Measurements from ENCODE around the gene SCAMP2.
A peak's percentile ranks its signal among the peaks of the same experiment; 100 is the strongest.

SCAMP2 gene

DNA sequence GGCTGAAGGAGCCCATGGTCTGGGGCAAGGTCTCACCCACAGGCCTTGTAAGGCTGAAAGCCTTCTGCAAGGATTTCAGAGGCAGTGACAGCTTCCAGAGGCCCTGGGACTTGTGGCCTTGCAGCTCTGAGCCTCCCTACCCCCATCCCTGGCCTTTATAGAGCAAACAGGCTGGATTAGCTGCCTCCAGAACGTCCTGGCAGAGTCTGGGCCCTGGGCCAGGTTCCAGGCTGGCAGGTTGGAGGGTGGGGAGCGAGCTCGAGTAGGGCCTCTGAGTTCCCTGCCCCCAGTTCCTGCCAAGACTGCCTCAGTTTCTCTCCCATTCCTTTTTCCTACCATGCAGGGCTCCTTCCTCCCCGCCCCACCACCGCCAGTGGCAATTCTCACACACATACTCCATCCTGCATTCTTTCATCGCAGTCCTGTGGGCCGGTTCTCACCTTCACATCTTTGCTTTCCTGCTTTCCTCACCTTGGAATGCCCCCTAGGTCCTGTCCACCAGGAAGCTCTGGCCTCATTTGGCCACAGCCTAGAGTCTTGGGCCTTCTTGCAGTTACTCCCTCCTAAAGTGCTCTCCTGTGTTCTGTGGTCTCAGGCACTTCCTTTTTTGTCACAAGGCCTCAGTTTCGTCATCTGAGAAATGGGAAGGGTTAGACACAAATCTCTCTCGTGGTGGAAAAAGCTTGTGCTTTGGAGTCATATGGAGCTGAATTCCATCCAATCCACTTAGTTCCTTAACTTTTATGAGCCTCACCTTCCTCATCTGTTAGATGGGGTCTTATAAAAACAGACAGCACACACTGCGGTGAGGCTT, 57.8 kb downstream of the SCAMP2 start:
- DNase-seq, result no peak

DNA sequence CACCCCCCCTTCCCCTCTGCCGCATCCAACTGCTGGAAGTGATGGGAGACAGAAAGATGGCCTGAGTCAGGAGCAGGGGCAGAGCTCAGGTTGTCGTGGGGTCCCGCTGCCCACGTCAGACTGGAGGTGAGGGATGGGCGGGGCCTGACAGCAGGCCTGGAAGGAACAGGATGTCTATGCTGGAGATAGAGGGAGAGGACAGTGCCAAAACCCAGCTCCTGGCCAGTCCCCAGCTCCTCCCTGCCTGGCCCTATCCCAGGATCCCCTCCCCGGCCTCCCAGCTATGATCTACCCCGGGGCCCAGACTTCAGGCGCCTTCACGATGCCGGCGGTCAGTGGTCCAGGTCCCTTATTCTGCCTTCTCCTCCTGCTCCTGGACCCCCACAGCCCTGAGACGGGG, 60.6 kb downstream of the SCAMP2 start, which contains the start of gene LMAN1L:
LMAN1L (plus strand) TSS at position 303 of the 400 bp plus-strand sequence; CDS start at position 323, 20 bp downstream.
- DNase-seq, result no peak

DNA sequence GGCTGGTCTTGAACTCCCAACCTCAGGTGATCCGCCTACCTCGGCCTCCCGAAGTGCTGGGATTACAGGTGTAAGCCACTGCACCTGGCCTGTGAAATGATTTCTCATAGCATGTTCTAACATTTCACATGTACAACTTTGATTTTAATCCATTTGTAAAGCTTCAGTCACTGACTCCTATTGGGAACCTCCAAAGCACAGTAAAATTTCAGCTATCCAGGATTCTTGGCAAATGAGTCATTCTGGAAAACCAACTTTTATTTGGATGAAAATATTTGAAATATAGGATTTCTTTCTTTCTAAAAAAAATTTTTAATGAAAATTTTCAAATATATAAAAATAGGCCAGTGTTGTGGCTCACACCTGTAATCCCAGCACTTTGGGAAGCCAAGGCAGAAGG, 63.2 kb downstream of the SCAMP2 start:
- DNase-seq, result no peak

DNA sequence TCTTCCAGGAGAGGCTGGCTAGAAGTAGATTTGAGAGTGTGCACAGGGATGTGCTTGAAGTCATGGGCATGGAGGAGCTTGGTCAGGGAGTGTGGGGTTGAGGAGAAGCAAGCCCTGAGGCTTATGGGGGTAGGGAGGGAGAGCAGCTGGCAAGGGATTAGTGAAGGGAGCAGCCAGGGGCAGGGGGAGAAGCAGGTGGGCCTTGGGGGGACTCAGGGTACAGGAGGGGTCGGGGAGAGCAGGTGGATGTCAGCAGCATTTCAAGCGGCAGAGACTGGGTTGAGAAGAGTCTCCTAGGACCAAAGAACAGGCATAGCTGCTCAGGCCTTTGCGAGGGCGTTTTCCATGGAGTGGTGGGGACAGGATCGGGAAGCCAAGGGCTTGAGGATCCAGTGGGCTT, 63.9 kb downstream of the SCAMP2 start:
- no peak for DNase-seq

DNA sequence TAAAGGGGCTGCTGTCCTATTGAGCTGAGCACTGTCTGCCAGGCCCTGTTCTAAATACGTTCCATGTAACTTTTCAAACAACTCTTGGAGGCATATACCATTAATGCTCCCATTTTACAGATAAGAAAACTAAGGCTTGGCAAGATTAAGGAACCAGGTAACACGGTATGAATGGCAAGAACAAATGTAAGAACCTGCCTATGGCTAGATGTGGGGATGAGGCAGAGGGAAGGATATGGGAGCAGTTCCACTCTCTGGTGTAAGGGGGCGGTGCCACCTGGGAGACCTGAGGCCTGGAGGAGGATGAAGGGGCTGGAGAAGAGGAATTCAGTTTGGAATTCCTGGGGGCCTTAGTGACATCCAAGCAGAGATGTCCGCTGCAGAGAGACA, 64.3 kb downstream of the SCAMP2 start:
- no peak for DNase-seq

DNA sequence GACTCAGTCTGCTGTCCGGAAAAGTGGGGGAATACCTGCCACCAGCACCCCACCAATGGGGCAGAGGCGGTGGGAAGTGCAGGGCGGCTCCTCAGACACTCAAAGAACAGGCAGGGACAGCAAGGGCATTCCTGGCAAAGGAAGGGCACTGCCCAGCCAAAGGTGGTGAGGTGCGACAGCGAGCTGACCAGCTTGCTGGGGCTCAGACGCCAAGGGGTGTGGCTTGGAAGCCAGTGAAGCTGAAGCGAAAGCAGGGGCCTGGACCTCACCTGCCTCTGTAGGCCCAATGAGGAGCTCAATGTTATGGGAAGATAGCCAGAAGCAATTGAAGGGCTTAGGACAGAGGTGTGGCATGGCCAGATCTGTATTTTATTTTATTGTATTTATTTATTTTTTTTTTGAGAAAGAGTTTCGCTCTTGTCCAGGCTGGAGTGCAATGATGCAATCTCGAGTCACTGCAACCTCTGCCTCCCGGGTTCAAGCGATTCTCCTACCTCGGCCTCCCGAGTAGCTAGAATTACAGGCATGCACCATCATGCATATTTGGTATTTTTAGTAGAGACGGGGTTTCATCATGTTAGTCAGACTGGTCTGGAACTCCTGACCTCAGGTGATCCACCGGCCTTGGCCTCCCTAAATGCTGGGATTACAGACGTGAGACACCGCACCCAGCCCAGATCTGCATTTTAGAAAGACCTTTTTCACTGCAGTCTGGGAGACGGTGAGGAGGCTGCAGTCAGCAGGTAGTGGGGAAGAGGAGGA, 64.9 kb downstream of the SCAMP2 start:
- no peak for DNase-seq

DNA sequence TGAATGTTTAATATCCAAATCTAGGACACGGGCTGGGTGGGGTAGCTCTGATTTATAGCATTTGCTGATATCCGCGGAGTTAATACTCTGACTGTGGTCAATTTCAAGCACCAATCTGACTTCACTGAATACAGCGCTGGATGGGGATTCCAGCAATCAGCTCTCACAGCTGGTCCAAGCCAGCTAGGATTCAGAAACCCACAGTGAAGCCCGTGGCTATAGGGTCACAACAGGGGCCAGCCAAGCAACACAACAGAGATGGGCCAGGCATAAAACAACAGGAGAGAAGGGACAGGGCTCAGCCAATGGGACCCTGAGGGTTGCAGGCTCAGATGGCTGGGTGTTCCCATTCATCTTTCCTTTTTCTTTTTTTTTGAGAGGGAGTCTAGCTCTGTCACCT, 65.9 kb downstream of the SCAMP2 start:
- no peak for DNase-seq

DNA sequence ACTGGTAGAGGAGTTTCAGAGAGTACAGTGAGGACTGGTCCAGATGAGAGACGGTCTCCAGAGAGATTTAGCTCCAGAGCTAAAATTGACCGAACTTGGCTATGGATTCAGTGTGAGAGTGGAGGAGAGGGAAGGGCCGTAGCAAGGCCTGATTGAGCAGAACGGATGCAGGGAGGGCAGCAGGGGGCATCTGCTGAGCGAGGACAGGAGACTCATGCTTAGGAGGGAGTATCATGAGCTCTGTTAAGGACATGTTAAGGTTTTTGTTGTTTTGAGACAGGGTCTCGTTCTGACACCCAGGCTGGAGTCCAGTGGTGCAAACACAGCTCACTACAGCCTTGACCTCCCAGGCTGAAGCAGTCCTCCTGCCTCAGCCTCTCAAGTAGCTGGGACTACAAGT, 68.2 kb downstream of the SCAMP2 start:
- no peak for DNase-seq

DNA sequence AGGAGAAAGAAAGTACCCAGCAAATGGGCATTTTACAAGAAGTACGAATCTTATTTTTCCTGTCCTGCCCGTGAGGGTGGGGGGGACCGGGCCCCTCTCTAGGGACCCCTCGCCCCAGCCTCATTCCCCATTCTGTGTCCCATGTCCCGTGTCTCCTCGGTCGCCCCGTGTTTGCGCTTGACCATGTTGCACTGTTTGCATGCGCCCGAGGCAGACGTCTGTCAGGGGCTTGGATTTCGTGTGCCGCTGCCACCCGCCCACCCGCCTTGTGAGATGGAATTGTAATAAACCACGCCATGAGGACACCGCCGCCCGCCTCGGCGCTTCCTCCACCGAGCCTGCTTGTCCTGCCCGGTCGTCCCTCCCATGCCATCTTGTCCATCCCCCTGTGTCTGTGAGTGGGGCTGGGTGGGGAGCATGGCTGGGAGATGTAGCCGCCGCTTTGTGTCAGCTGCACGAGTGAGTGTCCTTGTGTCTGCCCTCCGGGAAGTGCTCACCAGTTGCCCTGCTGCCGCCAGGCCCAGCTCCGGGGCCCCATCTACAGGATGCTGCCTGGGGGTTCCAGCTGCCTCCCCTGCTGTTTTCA, 70.2 kb downstream of the SCAMP2 start:
- DNase-seq, result no peak

DNA sequence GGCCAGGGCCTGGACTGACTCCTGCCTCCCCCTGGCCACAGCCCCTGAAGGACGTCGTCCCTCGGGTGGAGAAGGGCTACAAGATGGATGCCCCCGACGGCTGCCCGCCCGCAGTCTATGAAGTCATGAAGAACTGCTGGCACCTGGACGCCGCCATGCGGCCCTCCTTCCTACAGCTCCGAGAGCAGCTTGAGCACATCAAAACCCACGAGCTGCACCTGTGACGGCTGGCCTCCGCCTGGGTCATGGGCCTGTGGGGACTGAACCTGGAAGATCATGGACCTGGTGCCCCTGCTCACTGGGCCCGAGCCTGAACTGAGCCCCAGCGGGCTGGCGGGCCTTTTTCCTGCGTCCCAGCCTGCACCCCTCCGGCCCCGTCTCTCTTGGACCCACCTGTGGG, 70.9 kb downstream of the SCAMP2 start:
- no peak for DNase-seq

DNA sequence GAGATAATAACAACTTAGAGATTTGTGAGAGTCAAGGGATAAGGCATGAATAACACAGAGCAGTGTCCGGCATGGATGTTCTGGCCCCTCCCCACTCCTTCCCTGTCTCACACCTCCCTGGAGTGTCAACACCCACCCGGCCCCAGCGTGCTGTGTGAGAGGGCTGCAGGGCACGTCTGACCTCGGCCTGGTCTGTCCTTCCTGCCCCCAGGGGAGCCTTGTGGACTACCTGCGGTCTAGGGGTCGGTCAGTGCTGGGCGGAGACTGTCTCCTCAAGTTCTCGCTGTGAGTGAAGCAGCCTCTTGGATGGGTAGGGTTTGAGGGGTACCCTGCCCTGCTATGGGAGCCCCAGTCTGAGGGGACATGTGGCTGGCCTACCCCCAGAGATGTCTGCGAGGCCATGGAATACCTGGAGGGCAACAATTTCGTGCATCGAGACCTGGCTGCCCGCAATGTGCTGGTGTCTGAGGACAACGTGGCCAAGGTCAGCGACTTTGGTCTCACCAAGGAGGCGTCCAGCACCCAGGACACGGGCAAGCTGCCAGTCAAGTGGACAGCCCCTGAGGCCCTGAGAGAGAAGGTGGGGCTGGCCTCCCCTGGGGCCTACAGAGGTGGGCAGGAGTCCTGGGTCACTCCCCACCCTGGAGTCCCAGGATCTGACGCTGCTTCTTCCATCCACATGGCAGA, 71.7 kb downstream of the SCAMP2 start:
- DNase-seq, result no peak

DNA sequence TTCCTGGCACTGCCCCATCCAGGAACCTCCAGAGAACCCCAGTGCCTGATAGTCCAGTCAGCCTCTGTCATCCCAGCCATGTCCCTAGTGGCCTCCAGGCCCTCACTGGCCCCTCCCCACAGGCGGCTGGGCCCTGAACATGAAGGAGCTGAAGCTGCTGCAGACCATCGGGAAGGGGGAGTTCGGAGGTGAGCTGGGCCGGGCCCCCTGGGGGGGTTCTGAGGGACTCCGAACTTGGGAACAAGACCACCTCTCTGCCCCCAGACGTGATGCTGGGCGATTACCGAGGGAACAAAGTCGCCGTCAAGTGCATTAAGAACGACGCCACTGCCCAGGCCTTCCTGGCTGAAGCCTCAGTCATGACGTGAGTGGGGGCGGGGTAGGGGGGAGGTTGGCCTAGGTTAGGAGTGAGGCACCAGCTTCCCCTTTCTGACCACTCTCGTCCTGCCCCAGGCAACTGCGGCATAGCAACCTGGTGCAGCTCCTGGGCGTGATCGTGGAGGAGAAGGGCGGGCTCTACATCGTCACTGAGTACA, 72.5 kb downstream of the SCAMP2 start:
- no peak for DNase-seq

DNA sequence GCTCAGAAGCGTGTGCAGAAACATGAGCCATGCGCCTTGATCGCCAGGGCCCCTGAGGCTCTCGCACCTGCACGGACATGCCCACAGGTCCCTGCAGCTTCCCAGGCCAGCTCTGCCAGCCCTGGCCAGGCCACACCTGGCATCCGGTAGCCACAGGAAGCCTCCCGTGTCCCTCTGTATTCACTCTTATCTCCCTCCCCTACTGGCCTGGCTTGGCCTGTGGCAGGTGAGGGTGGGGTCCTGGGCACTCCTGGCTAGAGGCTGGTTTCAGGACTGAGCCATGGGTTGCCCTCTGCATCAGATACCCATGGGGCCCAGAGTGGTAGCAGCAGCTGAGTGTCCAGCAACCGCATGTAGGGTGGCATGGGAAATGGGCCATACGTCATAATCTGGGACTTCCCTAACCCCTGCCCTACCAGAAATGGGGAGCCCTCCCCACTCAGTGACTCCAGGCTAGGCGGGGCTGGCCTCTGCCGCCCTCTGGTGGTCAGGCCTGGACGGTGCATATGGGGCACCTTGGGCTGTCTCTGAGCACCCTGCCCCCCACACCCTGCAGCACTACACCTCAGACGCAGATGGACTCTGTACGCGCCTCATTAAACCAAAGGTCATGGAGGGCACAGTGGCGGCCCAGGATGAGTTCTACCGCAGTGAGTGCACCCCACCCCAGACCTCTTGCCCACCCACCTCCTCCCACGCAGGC, 73.2 kb downstream of the SCAMP2 start:
- DNase-seq, result peak; percentile 95

DNA sequence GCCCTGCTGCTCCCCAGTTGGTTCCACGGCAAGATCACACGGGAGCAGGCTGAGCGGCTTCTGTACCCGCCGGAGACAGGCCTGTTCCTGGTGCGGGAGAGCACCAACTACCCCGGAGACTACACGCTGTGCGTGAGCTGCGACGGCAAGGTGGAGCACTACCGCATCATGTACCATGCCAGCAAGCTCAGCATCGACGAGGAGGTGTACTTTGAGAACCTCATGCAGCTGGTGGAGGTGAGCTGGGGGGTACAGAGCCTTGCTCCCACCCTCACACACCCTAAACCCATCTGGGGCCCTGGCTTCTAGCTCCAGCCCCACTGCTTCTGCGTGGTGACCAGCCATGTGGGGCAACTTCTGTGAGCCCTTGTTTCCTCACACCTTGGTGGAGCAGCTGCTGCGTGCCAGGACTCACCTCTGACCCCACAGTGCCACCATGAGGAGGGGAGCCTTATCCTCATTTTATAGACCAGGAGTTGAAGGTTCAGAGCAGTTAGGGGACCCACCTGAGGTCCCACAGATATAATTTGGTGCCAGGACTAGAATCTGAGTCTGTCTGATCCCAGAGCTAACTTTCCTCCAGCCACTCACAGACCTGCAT, 73.8 kb downstream of the SCAMP2 start:
- no peak for DNase-seq

DNA sequence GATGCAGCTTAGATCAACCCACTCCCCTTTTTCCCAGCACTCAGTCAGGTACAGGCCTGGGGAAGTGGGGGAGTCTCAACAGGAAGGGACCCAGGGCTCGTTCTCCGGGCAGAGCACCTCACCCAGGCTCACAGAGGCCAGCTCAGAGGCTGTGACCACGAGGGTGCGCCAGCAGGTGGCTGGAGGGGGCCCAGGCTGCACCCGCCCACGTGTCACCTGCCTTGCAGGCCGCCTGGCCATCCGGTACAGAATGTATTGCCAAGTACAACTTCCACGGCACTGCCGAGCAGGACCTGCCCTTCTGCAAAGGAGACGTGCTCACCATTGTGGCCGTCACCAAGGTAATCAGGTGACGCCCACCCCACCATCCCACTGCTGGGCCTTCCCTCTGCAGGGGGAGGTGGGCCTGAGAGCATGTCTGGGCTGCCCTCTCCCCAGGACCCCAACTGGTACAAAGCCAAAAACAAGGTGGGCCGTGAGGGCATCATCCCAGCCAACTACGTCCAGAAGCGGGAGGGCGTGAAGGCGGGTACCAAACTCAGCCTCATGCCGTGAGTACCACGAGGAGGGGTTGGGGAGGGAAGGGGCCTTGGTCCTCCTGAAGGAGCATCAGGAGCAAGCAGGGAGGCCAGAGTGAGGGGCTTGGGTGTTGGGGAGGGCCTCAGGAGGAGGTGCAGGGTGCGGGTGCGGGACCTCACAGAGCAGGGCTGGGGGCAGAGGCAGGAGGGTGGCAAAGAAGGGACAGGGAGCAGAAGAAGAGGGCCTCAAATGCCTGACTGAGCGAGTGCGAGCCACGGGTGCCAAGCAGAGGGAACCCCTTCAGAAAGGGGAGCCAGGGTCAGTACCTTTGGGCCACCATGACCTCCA, 74.5 kb downstream of the SCAMP2 start:
- DNase-seq, result no peak

DNA sequence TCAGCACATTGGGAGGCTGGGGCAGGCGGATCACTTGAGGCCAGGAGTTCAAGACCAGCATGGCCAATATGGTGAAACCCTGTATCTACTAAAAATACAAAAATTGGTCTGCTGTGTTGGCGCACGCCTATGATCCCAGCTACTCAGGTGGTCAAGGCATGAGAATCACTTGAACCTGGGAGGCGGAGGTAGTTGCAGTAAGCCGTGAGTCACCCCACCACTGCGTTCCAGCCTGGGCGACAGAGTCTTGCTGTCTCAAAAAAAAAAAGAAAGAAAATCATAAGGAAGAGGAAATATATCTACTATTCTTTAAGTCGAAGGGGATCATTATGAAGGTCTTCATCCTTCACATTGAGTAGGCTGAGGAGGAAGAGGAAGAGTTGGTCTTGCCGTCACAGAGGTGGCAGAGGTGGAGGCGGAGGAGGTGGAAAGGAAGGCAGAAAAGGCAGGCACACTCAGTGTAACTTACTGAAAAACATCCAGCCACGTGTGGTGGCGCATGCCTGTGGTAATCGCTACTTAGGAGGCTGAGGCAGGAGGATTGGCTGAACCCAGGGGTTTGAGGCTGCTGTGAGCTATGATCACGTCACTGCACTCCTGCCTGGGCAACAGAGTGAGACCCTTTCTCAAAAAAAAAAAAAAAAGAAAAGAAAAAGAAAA, 77.1 kb downstream of the SCAMP2 start:
- peak; percentile 77 for DNase-seq

DNA sequence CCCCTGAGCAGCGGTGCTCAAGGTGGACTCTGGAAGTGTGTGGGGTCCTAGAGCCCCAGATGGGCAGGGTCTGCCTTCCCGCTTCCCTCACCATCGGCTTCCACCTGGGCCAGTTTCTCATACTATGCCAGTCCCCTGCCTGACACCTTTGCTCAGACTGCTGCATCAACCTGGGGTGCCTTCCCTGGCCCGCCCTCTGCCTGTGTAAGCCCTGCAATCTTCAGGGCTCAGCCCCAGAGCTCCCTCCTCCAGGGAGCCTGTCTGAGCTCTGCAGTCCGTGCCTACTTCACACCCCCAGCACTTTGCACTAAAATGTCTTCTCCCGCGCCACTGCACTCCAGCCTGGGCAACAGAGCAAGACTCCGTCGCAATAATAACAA, 78.2 kb downstream of the SCAMP2 start:
- DNase-seq, result no peak

DNA sequence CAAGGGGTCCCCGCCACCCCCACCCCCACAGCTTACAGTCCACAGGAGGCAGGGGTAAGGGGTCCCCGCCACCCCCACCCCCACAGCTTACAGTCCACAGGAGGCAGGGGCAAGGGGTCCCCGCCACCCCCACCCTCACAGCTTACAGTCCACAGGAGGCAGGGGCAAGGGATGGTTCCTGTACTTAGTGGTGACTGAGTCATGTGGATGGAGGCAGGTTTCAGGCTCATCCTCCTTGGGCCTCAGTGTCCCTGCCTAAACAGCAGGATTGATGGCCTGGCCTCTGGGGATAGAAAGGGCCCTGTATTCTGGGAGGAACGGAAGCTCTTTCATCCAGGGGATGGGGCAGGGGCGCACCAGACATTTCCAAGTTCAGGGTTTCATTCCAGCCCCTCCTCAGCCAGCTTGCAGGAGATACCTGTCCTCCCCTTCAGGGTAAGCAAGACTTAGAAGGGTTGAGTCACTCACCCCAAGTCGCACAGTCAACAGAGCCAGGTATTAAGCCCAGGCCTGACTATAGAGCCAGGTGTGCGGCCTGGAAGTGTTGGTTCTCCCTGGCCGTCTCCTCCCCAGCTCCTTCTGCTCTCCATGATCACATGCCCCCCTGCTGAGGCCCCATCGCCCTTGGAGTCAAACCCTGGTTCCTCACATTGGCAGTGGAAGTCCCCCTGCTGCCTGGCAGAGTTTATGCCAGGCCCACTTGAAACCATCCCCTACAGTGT, 78.8 kb downstream of the SCAMP2 start:
- no peak for DNase-seq

Measured in activated effector memory CD4-positive, alpha-beta T cell treated with anti-CD3 and anti-CD28 coated beads, Interleukin-2, amount 50 U/mL, for 16 hours (primary cell).